Measurements from ENCODE around the gene IL4R. TPM values are rescaled to one million over a fixed set of nuclear protein-coding genes. Genes with fewer than 3 reads are reported as not detected.
"Not testable (repeated sequence)": the region's sequence is repeated elsewhere in the genome, so short reads cannot be mapped to it uniquely, and the experiment has no call there.

IL4R gene
- total and polyA plus RNA-seq, 4 donors = 15.5 to 61.9 (median 29.9) TPM

- 71% methylated on average over 8 of the region's 8 CpGs for WGBS
- H3K27ac ChIP-seq (ENCODE audit: low read depth in 1 of 2, low read length in 2 of 2) = peak overlapping the region; percentile 53 to 98
- DNase-seq (ENCODE audit: low spot score) = not testable (repeated sequence)
Measured at GRCh38 chr16:27329376-27330079, 15.8 kb downstream of the IL4R start.

GRCh38 chr16:27330542-27330941 is 16.8 kb downstream of the IL4R start:
- 83% methylated on average over 5 of the region's 5 CpGs for WGBS
- peaks cover 6 to 46% (median 25%) of the 10 kb centered on the region in 4 donors for H3K36me3 ChIP-seq (ENCODE audit: control insufficient read depth in 4 of 4, insufficient read depth in 3 of 4, low read depth in 1 of 4, low read length in 3 of 4)
- no peak overlapping the region for H3K4me3 ChIP-seq (ENCODE audit: low read depth in 1 of 3, low read length in 3 of 3)
- peaks cover 18 to 37% (median 24%) of the 10 kb centered on the region in 4 donors for H3K4me1 ChIP-seq (ENCODE audit: control insufficient read depth in 4 of 4, insufficient read depth in 4 of 4, low read length in 3 of 4)
- no peak for TF ChIP-seq FOXA1 (IDR thresholded peaks at IDR 0.05)
- peak in 1 of 2 donors; percentile 9 for TF ChIP-seq RAD21 (IDR thresholded peaks at IDR 0.05)
- no peak for TF ChIP-seq YY1 (IDR thresholded peaks at IDR 0.05)
- no peak for TF ChIP-seq EGR1 (IDR thresholded peaks at IDR 0.05; ENCODE audit: low read depth in 2 of 2)
- TF ChIP-seq SP1 (IDR thresholded peaks at IDR 0.05) = peak; percentile 19
- peak overlapping the region; percentile 53 to 85 for H3K27ac ChIP-seq (ENCODE audit: low read depth in 1 of 2, low read length in 2 of 2)
- H3K9ac ChIP-seq (ENCODE audit: low read depth in 1 of 2, low read length in 2 of 2) = peak overlapping the region in 1 of 2 donors; percentile 44
- no peaks in the 10 kb centered on the region for H3K27me3 ChIP-seq (ENCODE audit: control insufficient read depth in 4 of 4, insufficient read depth in 4 of 4, low read length in 3 of 4)
- H3K9me3 ChIP-seq (ENCODE audit: control insufficient read depth in 4 of 4, low read length in 3 of 4) = no peaks in the 10 kb centered on the region
- DNase-seq (ENCODE audit: low spot score) = no peak

More at GRCh38 chr16:27329376-27330079, 15.8 kb downstream of the IL4R start:
- Histone ChIP-seq H3K36me3 (ENCODE audit: control insufficient read depth in 4 of 4, insufficient read depth in 3 of 4, low read depth in 1 of 4, low read length in 3 of 4) (peaks cover 4 to 38% (median 21%) of the 10 kb centered on the region in 4 donors), H3K4me1 (ENCODE audit: control insufficient read depth in 4 of 4, insufficient read depth in 4 of 4, low read length in 3 of 4) (peaks cover 14 to 34% (median 21%) of the 10 kb centered on the region in 4 donors)
- peak; percentile 47 for TF ChIP-seq NR2F2 (IDR thresholded peaks at IDR 0.05)
- H3K4me3 ChIP-seq (ENCODE audit: low read depth in 1 of 3, low read length in 3 of 3); H3K9ac ChIP-seq (ENCODE audit: low read depth in 1 of 2, low read length in 2 of 2); H3K27me3 ChIP-seq (ENCODE audit: control insufficient read depth in 4 of 4, insufficient read depth in 4 of 4, low read length in 3 of 4); H3K9me3 ChIP-seq (ENCODE audit: control insufficient read depth in 4 of 4, low read length in 3 of 4): not testable (repeated sequence)

DNA sequence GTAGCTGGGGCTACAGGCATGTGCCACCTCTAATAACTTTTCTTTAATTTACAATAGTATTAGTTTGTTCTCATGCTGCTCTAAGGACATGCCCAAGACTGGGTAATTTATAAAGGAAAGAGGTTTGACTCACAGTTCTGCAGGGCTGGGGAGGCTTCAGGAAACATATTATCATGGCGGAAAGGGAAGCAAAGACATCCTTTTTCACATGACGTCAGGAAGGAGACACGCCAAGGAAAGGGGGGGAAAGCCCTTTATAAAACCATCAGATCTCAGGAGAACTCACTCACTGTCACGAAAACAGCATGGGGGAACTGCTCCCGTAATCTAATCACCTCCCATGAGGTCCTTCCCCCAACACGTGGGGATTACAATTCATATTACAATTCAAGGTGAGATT is 18.3 kb downstream of the IL4R start:
- H3K4me1 ChIP-seq (ENCODE audit: control insufficient read depth in 4 of 4, insufficient read depth in 4 of 4, low read length in 3 of 4) = peaks cover 7 to 25% (median 17%) of the 10 kb centered on the region in 4 donors
- TF ChIP-seq FOXA1 (IDR thresholded peaks at IDR 0.05) (no peak), SP1 (IDR thresholded peaks at IDR 0.05) (peak; percentile 11), NR2F2 (IDR thresholded peaks at IDR 0.05) (peak; percentile 19), TAF1 (conservative IDR thresholded peaks at IDR 0.05) (no peak), EGR1 (IDR thresholded peaks at IDR 0.05; ENCODE audit: low read depth in 2 of 2) (no peak), YY1 (IDR thresholded peaks at IDR 0.05) (no peak), RXRA (IDR thresholded peaks at IDR 0.05) (no peak), JUND (IDR thresholded peaks at IDR 0.05) (no peak), HNF4A (conservative IDR thresholded peaks at IDR 0.05) (no peak), FOXA2 (IDR thresholded peaks at IDR 0.05) (no peak), HNF4G (IDR thresholded peaks at IDR 0.05) (no peak), GABPA (IDR thresholded peaks at IDR 0.05 in 1 of 2, conservative IDR thresholded peaks at IDR 0.05 in 1 of 2) (no peak), ZBTB33 (IDR thresholded peaks at IDR 0.05) (no peak), RAD21 (IDR thresholded peaks at IDR 0.05) (peak in 1 of 2 donors; percentile 14), REST (IDR thresholded peaks at IDR 0.05) (no peak), CTCF (IDR thresholded peaks at IDR 0.05; ENCODE audit: low read depth, low read length, missing input control) (no peak)
- TF ChIP-seq, protein P1, sequence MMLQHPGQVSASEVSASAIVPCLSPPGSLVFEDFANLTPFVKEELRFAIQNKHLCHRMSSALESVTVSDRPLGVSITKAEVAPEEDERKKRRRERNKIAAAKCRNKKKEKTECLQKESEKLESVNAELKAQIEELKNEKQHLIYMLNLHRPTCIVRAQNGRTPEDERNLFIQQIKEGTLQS (IDR thresholded peaks at IDR 0.05) = no peak
- TF ChIP-seq, protein P2, sequence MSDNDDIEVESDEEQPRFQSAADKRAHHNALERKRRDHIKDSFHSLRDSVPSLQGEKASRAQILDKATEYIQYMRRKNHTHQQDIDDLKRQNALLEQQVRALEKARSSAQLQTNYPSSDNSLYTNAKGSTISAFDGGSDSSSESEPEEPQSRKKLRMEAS (IDR thresholded peaks at IDR 0.05) = no peak
- peak overlapping the region in 1 of 2 donors; percentile 85 for H3K27ac ChIP-seq (ENCODE audit: low read depth in 1 of 2, low read length in 2 of 2)
- no peaks in the 10 kb centered on the region for H3K9me3 ChIP-seq (ENCODE audit: control insufficient read depth in 4 of 4, low read length in 3 of 4)
- no peaks in the 10 kb centered on the region for H3K27me3 ChIP-seq (ENCODE audit: control insufficient read depth in 4 of 4, insufficient read depth in 4 of 4, low read length in 3 of 4)
- 86% methylated on average over 6 of the region's 6 CpGs for WGBS
- H3K4me3 ChIP-seq (ENCODE audit: low read depth in 1 of 3, low read length in 3 of 3) = no peak overlapping the region
- peaks cover 6 to 52% (median 25%) of the 10 kb centered on the region in 4 donors for H3K36me3 ChIP-seq (ENCODE audit: control insufficient read depth in 4 of 4, insufficient read depth in 3 of 4, low read depth in 1 of 4, low read length in 3 of 4)
- H3K9ac ChIP-seq (ENCODE audit: low read depth in 1 of 2, low read length in 2 of 2) = no peak overlapping the region
- no peak for DNase-seq (ENCODE audit: low spot score)
